ENCODE results near the gene MUC6.

The MUC6 gene

DNA sequence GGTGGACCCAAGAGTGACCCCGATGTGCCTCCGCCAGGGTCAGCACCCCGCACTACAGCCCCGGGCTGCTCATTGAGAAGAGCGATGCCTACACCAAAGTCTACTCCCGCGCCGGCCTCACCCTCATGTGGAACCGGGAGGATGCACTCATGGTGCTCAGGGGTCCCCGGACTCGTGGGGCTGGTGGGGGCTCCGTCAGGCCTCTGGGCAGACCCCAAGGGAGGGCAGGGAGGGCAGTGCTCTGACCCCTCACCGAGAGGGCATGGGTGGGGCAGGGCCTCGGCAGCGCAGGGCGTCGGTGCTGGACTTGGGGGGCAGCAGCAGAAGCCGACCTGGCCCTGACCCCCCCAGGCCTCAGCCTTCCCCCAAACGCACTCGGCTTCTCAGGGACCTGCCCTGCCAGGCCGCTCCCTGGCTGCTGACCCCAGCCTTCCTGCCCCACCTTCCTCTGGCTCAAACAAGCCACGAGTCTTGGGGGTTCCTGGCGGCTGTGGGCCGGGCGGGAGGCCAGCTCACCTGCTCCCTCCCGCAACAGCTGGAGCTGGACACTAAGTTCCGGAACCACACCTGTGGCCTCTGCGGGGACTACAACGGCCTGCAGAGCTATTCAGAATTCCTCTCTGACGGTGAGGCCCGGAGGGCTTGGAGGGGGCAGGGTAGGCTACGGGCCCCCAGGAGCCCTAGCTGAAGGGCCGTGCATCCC, 41.0 kb upstream of the MUC6 start:
- no peak overlapping the region for H3K27ac ChIP-seq (ENCODE audit: extremely low read depth, low read depth, low read length)
- H3K4me1 ChIP-seq (ENCODE audit: control insufficient read depth, insufficient read depth, low read length), result no peaks in the 10 kb centered on the region
- no peaks in the 10 kb centered on the region for H3K36me3 ChIP-seq (ENCODE audit: control insufficient read depth in 2 of 2, insufficient read depth in 1 of 2, low read length in 2 of 2)
- ChIA-PET POLR2A (no interaction called here), CTCF (no interaction called here)
- H3K4me3 ChIP-seq (ENCODE audit: low read depth, low read length), result no peak overlapping the region
- H3K9me3 ChIP-seq (ENCODE audit: control insufficient read depth, insufficient read depth, low read depth, low read length), result no peaks in the 10 kb centered on the region
- TF ChIP-seq RBAK (tag by site-specific recombination; IDR thresholded peaks at IDR 0.05), result no peak
- TF ChIP-seq ZNF169 (tag by site-specific recombination; IDR thresholded peaks at IDR 0.05), result no peak
- TF ChIP-seq, protein P1, sequence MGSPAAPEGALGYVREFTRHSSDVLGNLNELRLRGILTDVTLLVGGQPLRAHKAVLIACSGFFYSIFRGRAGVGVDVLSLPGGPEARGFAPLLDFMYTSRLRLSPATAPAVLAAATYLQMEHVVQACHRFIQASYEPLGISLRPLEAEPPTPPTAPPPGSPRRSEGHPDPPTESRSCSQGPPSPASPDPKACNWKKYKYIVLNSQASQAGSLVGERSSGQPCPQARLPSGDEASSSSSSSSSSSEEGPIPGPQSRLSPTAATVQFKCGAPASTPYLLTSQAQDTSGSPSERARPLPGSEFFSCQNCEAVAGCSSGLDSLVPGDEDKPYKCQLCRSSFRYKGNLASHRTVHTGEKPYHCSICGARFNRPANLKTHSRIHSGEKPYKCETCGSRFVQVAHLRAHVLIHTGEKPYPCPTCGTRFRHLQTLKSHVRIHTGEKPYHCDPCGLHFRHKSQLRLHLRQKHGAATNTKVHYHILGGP (tag by site-specific recombination; IDR thresholded peaks at IDR 0.05), result no peak
- TF ChIP-seq, protein P2, sequence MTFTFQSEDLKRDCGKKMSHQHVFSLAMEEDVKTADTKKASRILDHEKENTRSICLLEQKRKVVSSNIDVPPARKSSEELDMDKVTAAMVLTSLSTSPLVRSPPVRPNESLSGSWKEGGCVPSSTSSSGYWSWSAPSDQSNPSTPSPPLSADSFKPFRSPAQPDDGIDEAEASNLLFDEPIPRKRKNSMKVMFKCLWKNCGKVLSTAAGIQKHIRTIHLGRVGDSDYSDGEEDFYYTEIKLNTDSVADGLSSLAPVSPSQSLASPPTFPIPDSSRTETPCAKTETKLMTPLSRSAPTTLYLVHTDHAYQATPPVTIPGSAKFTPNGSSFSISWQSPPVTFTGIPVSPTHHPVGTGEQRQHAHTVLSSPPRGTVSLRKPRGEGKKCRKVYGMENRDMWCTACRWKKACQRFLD (tag by site-specific recombination; IDR thresholded peaks at IDR 0.05), result no peak
- no peak for TF ChIP-seq ZNF23 (tag by site-specific recombination; IDR thresholded peaks at IDR 0.05; ENCODE audit: borderline replicate concordance)
- TF ChIP-seq ZNF16 (tag by site-specific recombination; IDR thresholded peaks at IDR 0.05; ENCODE audit: low read depth), result no peak
- TF ChIP-seq, protein P3, sequence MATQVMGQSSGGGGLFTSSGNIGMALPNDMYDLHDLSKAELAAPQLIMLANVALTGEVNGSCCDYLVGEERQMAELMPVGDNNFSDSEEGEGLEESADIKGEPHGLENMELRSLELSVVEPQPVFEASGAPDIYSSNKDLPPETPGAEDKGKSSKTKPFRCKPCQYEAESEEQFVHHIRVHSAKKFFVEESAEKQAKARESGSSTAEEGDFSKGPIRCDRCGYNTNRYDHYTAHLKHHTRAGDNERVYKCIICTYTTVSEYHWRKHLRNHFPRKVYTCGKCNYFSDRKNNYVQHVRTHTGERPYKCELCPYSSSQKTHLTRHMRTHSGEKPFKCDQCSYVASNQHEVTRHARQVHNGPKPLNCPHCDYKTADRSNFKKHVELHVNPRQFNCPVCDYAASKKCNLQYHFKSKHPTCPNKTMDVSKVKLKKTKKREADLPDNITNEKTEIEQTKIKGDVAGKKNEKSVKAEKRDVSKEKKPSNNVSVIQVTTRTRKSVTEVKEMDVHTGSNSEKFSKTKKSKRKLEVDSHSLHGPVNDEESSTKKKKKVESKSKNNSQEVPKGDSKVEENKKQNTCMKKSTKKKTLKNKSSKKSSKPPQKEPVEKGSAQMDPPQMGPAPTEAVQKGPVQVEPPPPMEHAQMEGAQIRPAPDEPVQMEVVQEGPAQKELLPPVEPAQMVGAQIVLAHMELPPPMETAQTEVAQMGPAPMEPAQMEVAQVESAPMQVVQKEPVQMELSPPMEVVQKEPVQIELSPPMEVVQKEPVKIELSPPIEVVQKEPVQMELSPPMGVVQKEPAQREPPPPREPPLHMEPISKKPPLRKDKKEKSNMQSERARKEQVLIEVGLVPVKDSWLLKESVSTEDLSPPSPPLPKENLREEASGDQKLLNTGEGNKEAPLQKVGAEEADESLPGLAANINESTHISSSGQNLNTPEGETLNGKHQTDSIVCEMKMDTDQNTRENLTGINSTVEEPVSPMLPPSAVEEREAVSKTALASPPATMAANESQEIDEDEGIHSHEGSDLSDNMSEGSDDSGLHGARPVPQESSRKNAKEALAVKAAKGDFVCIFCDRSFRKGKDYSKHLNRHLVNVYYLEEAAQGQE (tag by site-specific recombination; IDR thresholded peaks at IDR 0.05), result no peak
- no peak for TF ChIP-seq ZNF311 (tag by site-specific recombination; IDR thresholded peaks at IDR 0.05; ENCODE audit: borderline replicate concordance)

DNA sequence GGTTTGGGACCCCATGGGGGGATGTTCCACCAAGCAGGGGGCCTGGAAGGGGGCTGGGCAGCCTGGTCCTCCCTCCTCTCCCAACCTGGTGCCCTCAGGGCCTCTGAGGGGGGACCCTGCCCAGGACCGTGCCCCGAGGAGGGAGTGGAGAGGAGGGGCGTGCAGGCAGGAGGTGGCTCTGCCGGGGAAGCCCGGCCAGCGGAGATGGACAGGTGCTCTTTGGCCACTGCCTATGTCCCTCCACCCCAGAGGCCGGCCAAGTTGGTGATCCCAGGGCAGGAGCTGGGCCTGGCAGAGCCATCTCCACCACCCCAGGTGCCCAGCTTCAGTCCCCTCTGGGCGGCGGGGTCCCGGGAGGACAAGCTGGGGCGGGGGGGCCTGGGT, 40.5 kb upstream of the MUC6 start:
- H3K4me3 ChIP-seq (ENCODE audit: low read depth, low read length), result no peak overlapping the region
- H3K9me3 ChIP-seq (ENCODE audit: control insufficient read depth, insufficient read depth, low read depth, low read length), result no peaks in the 10 kb centered on the region
- POLR2A ChIA-PET, result no interaction called here
- H3K27ac ChIP-seq (ENCODE audit: extremely low read depth, low read depth, low read length), result no peak overlapping the region
- CTCF ChIA-PET, result no interaction called here
- H3K36me3 ChIP-seq (ENCODE audit: control insufficient read depth in 2 of 2, insufficient read depth in 1 of 2, low read length in 2 of 2), result no peaks in the 10 kb centered on the region
- no peaks in the 10 kb centered on the region for H3K4me1 ChIP-seq (ENCODE audit: control insufficient read depth, insufficient read depth, low read length)
- TF ChIP-seq TCF7L2 (IDR thresholded peaks at IDR 0.05; ENCODE audit: borderline replicate concordance, low read depth, low read length) (no peak), OSR2 (tag by site-specific recombination; IDR thresholded peaks at IDR 0.05) (no peak), ZBTB21 (tag by site-specific recombination; IDR thresholded peaks at IDR 0.05) (no peak), ZSCAN23 (tag by site-specific recombination; IDR thresholded peaks at IDR 0.05) (no peak), GLIS2 (tag by site-specific recombination; IDR thresholded peaks at IDR 0.05) (no peak), MYNN (tag by site-specific recombination; IDR thresholded peaks at IDR 0.05; ENCODE audit: borderline replicate concordance) (no peak), ZNF830 (tag by site-specific recombination; IDR thresholded peaks at IDR 0.05; ENCODE audit: low read depth) (no peak), ZNF214 (tag by site-specific recombination; IDR thresholded peaks at IDR 0.05; ENCODE audit: borderline replicate concordance) (no peak), SCRT1 (tag by site-specific recombination; IDR thresholded peaks at IDR 0.05; ENCODE audit: borderline replicate concordance) (no peak)
- TF ChIP-seq, protein P4, sequence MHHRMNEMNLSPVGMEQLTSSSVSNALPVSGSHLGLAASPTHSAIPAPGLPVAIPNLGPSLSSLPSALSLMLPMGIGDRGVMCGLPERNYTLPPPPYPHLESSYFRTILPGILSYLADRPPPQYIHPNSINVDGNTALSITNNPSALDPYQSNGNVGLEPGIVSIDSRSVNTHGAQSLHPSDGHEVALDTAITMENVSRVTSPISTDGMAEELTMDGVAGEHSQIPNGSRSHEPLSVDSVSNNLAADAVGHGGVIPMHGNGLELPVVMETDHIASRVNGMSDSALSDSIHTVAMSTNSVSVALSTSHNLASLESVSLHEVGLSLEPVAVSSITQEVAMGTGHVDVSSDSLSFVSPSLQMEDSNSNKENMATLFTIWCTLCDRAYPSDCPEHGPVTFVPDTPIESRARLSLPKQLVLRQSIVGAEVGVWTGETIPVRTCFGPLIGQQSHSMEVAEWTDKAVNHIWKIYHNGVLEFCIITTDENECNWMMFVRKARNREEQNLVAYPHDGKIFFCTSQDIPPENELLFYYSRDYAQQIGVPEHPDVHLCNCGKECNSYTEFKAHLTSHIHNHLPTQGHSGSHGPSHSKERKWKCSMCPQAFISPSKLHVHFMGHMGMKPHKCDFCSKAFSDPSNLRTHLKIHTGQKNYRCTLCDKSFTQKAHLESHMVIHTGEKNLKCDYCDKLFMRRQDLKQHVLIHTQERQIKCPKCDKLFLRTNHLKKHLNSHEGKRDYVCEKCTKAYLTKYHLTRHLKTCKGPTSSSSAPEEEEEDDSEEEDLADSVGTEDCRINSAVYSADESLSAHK (tag by site-specific recombination; IDR thresholded peaks at IDR 0.05), result no peak
- TF ChIP-seq, protein P5, sequence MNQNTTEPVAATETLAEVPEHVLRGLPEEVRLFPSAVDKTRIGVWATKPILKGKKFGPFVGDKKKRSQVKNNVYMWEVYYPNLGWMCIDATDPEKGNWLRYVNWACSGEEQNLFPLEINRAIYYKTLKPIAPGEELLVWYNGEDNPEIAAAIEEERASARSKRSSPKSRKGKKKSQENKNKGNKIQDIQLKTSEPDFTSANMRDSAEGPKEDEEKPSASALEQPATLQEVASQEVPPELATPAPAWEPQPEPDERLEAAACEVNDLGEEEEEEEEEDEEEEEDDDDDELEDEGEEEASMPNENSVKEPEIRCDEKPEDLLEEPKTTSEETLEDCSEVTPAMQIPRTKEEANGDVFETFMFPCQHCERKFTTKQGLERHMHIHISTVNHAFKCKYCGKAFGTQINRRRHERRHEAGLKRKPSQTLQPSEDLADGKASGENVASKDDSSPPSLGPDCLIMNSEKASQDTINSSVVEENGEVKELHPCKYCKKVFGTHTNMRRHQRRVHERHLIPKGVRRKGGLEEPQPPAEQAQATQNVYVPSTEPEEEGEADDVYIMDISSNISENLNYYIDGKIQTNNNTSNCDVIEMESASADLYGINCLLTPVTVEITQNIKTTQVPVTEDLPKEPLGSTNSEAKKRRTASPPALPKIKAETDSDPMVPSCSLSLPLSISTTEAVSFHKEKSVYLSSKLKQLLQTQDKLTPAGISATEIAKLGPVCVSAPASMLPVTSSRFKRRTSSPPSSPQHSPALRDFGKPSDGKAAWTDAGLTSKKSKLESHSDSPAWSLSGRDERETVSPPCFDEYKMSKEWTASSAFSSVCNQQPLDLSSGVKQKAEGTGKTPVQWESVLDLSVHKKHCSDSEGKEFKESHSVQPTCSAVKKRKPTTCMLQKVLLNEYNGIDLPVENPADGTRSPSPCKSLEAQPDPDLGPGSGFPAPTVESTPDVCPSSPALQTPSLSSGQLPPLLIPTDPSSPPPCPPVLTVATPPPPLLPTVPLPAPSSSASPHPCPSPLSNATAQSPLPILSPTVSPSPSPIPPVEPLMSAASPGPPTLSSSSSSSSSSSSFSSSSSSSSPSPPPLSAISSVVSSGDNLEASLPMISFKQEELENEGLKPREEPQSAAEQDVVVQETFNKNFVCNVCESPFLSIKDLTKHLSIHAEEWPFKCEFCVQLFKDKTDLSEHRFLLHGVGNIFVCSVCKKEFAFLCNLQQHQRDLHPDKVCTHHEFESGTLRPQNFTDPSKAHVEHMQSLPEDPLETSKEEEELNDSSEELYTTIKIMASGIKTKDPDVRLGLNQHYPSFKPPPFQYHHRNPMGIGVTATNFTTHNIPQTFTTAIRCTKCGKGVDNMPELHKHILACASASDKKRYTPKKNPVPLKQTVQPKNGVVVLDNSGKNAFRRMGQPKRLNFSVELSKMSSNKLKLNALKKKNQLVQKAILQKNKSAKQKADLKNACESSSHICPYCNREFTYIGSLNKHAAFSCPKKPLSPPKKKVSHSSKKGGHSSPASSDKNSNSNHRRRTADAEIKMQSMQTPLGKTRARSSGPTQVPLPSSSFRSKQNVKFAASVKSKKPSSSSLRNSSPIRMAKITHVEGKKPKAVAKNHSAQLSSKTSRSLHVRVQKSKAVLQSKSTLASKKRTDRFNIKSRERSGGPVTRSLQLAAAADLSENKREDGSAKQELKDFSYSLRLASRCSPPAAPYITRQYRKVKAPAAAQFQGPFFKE (tag by site-specific recombination; IDR thresholded peaks at IDR 0.05; ENCODE audit: borderline replicate concordance), result no peak
